Measurements from ENCODE around the gene PGS1. TPM values are rescaled to one million over a fixed set of nuclear protein-coding genes. Genes with fewer than 3 reads are reported as not detected.

The PGS1 gene
- total and polyA plus RNA-seq, 2 donors = 33.7 to 44.0 TPM

GRCh38 chr17:78407387-78408000, 29.0 kb downstream of the PGS1 start:
- Histone ChIP-seq H3K36me3 (ENCODE audit: insufficient read depth) (peaks cover 3% of the 10 kb centered on the region), H3K4me1 (ENCODE audit: insufficient read depth) (no peaks in the 10 kb centered on the region), H3K4me3 (ENCODE audit: low read depth, low read length) (no peak overlapping the region), H3K27ac (ENCODE audit: low read depth) (no peak overlapping the region)
- 88% methylated on average over 7 of the region's 7 CpGs for WGBS
- no peak for DNase-seq (ENCODE audit: extremely low spot score)

GRCh38 chr17:78408476-78409050, 30.1 kb downstream of the PGS1 start:
- WGBS = 89% methylated on average over 23 of the region's 23 CpGs
- Histone ChIP-seq H3K4me1 (ENCODE audit: insufficient read depth) (no peaks in the 10 kb centered on the region), H3K4me3 (ENCODE audit: low read depth, low read length) (no peak overlapping the region), H3K27ac (ENCODE audit: low read depth) (no peak overlapping the region), H3K36me3 (ENCODE audit: insufficient read depth) (no peaks in the 10 kb centered on the region)
- DNase-seq (ENCODE audit: extremely low spot score) = no peak

GRCh38 chr17:78409191-78409928, 30.9 kb downstream of the PGS1 start:
- DNase-seq (ENCODE audit: extremely low spot score) = no peak
- Histone ChIP-seq H3K27ac (ENCODE audit: low read depth) (no peak overlapping the region), H3K4me3 (ENCODE audit: low read depth, low read length) (no peak overlapping the region), H3K4me1 (ENCODE audit: insufficient read depth) (no peaks in the 10 kb centered on the region), H3K36me3 (ENCODE audit: insufficient read depth) (no peaks in the 10 kb centered on the region)
- WGBS = 77% methylated on average over 12 of the region's 12 CpGs

- WGBS = 39% methylated on average over 17 of the region's 17 CpGs
- no peaks in the 10 kb centered on the region for H3K36me3 ChIP-seq (ENCODE audit: insufficient read depth)
- H3K4me3 ChIP-seq (ENCODE audit: low read depth, low read length) = no peak overlapping the region
Observed at GRCh38 chr17:78411241-78411857, 32.9 kb downstream of the PGS1 start.

GRCh38 chr17:78412403-78412802, 34.0 kb downstream of the PGS1 start:
- DNase-seq (ENCODE audit: extremely low spot score) = no peak
- Histone ChIP-seq H3K4me3 (ENCODE audit: low read depth, low read length) (no peak overlapping the region), H3K27ac (ENCODE audit: low read depth) (no peak overlapping the region)

More at GRCh38 chr17:78411241-78411857, 32.9 kb downstream of the PGS1 start:
- DNase-seq (ENCODE audit: extremely low spot score) = no peak
- Histone ChIP-seq H3K4me1 (ENCODE audit: insufficient read depth) (no peaks in the 10 kb centered on the region), H3K27ac (ENCODE audit: low read depth) (no peak overlapping the region)

GRCh38 chr17:78414178-78415162, 36.0 kb downstream of the PGS1 start:
- Histone ChIP-seq H3K27ac (ENCODE audit: low read depth) (no peak overlapping the region), H3K4me1 (ENCODE audit: insufficient read depth) (peaks cover 1% of the 10 kb centered on the region), H3K4me3 (ENCODE audit: low read depth, low read length) (no peak overlapping the region), H3K36me3 (ENCODE audit: insufficient read depth) (no peaks in the 10 kb centered on the region)
- 83% methylated on average over 34 of the region's 34 CpGs for WGBS
- no peak for DNase-seq (ENCODE audit: extremely low spot score)

More at GRCh38 chr17:78412403-78412802, 34.0 kb downstream of the PGS1 start:
- Histone ChIP-seq H3K4me1 (ENCODE audit: insufficient read depth) (peaks cover 1% of the 10 kb centered on the region), H3K36me3 (ENCODE audit: insufficient read depth) (no peaks in the 10 kb centered on the region)
- 91% methylated on average over 10 of the region's 10 CpGs for WGBS

- Histone ChIP-seq H3K4me3 (ENCODE audit: low read depth, low read length) (no peak overlapping the region), H3K4me1 (ENCODE audit: insufficient read depth) (peaks cover 1% of the 10 kb centered on the region), H3K36me3 (ENCODE audit: insufficient read depth) (no peaks in the 10 kb centered on the region), H3K27ac (ENCODE audit: low read depth) (no peak overlapping the region)
- 73% methylated on average over 17 of the region's 17 CpGs for WGBS
- DNase-seq (ENCODE audit: extremely low spot score) = no peak
Observed at GRCh38 chr17:78415821-78416711, 37.6 kb downstream of the PGS1 start.

- 54% methylated on average over 15 of the region's 15 CpGs for WGBS
- H3K4me3 ChIP-seq (ENCODE audit: low read depth, low read length) = no peak overlapping the region
- peaks cover 1% of the 10 kb centered on the region for H3K4me1 ChIP-seq (ENCODE audit: insufficient read depth)
- DNase-seq (ENCODE audit: extremely low spot score) = no peak
- H3K27ac ChIP-seq (ENCODE audit: low read depth) = peak overlapping the region; percentile 73
- H3K36me3 ChIP-seq (ENCODE audit: insufficient read depth) = no peaks in the 10 kb centered on the region
Observed at GRCh38 chr17:78416791-78417530, 38.5 kb downstream of the PGS1 start.

GRCh38 chr17:78417531-78417909, 39.1 kb downstream of the PGS1 start:
- WGBS = 97% methylated on average over 13 of the region's 13 CpGs
- no peak for DNase-seq (ENCODE audit: extremely low spot score)
- Histone ChIP-seq H3K36me3 (ENCODE audit: insufficient read depth) (no peaks in the 10 kb centered on the region), H3K4me1 (ENCODE audit: insufficient read depth) (peaks cover 1% of the 10 kb centered on the region), H3K4me3 (ENCODE audit: low read depth, low read length) (no peak overlapping the region), H3K27ac (ENCODE audit: low read depth) (no peak overlapping the region)

- 77% methylated on average over 12 of the region's 12 CpGs for WGBS
Observed at GRCh38 chr17:78418326-78419026, 40.0 kb downstream of the PGS1 start.

More at GRCh38 chr17:78418326-78419026, 40.0 kb downstream of the PGS1 start:
- H3K4me3 ChIP-seq (ENCODE audit: low read depth, low read length) = no peak overlapping the region
- no peaks in the 10 kb centered on the region for H3K36me3 ChIP-seq (ENCODE audit: insufficient read depth)
- H3K27ac ChIP-seq (ENCODE audit: low read depth) = no peak overlapping the region
- DNase-seq (ENCODE audit: extremely low spot score) = no peak
- peaks cover 1% of the 10 kb centered on the region for H3K4me1 ChIP-seq (ENCODE audit: insufficient read depth)

Measured in urinary bladder (tissue), 4 donors.